ENCODE measurements around the gene KRT33B.
"Not testable (repeated sequence)": the region's sequence is repeated elsewhere in the genome, so short reads cannot be mapped to it uniquely, and the experiment has no call there.

DNA sequence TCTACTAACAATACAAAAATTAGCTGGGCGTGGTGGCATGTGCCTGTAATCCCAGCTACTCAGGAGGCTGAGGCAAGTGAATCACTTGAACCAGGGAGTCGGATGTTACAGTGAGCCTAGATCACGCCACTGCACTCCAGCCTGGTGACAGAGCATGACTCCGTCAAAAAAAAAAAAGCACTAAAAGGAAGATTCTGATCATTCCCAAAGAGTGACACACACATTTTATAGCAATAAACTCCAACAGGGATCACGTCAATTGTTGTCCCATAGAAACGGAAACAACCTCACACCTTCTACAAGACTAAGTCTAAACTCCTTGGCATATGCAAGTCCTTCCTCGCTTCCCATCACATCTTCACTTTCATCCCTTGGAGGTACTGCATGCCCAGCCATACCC, 10.5 kb upstream of the KRT33B start:
- not testable (repeated sequence) for TF ChIP-seq FOSL2 (CRISPR knock-in tag; IDR thresholded peaks at IDR 0.05); CEBPB (IDR thresholded peaks at IDR 0.05; ENCODE audit: borderline replicate concordance, low read depth, low read length); SPEN (CRISPR knock-in tag; IDR thresholded peaks at IDR 0.05; ENCODE audit: low read depth); CREB1 (IDR thresholded peaks at IDR 0.05); CREB1 (CRISPR knock-in tag; IDR thresholded peaks at IDR 0.05); JARID2 (CRISPR knock-in tag; IDR thresholded peaks at IDR 0.05; ENCODE audit: insufficient replicate concordance); ZNF709 (CRISPR knock-in tag; IDR thresholded peaks at IDR 0.05)
- TF ChIP-seq, protein P1, sequence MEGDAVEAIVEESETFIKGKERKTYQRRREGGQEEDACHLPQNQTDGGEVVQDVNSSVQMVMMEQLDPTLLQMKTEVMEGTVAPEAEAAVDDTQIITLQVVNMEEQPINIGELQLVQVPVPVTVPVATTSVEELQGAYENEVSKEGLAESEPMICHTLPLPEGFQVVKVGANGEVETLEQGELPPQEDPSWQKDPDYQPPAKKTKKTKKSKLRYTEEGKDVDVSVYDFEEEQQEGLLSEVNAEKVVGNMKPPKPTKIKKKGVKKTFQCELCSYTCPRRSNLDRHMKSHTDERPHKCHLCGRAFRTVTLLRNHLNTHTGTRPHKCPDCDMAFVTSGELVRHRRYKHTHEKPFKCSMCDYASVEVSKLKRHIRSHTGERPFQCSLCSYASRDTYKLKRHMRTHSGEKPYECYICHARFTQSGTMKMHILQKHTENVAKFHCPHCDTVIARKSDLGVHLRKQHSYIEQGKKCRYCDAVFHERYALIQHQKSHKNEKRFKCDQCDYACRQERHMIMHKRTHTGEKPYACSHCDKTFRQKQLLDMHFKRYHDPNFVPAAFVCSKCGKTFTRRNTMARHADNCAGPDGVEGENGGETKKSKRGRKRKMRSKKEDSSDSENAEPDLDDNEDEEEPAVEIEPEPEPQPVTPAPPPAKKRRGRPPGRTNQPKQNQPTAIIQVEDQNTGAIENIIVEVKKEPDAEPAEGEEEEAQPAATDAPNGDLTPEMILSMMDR (CRISPR knock-in tag; IDR thresholded peaks at IDR 0.05) = not testable (repeated sequence)
- TF ChIP-seq, protein P2, sequence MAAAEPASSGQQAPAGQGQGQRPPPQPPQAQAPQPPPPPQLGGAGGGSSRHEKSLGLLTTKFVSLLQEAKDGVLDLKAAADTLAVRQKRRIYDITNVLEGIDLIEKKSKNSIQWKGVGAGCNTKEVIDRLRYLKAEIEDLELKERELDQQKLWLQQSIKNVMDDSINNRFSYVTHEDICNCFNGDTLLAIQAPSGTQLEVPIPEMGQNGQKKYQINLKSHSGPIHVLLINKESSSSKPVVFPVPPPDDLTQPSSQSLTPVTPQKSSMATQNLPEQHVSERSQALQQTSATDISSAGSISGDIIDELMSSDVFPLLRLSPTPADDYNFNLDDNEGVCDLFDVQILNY (CRISPR knock-in tag; conservative IDR thresholded peaks at IDR 0.05) = not testable (repeated sequence)
